Caco-2 (cell line): ENCODE data around the gene TOP3B. TPM values are rescaled to one million over a fixed set of nuclear protein-coding genes. Genes with fewer than 3 reads are reported as not detected.
"Not testable (repeated sequence)": the region's sequence is repeated elsewhere in the genome, so short reads cannot be mapped to it uniquely, and the experiment has no call there.

Experiments
- BruUV-seq: library from RNA; stranded (reverse); fragments of 400-500 nt; replicated peaks from 2 replicates; lab custom pipeline; 2021; lab: Mats Ljungman, UMichigan
- CTCF ChIA-PET: fragments of 300-600 bp; sonication (Branson Sonifier 250); formaldehyde crosslinking; loops from one replicate; lab custom pipeline; 2022; ENCODE audit warnings: antibody characterized with exemption; lab: Charles Lee
- POLR2A ChIA-PET: fragments of 300-600 bp; sonication (Branson Sonifier 250); formaldehyde crosslinking; loops from one replicate; lab custom pipeline; 2022; ENCODE audit warnings: antibody characterized with exemption; lab: Charles Lee
- DNase-seq, 2 experiments: peaks; one replicate each; pipeline versions ENCODE4 v3.0.0 to v3.0.0-alpha.2; 2020 to 2022
- H3K27me3 ChIP-seq: replicated peaks from 2 replicates; pipeline ENCODE4 v1.6.0; 2011; ENCODE audit warnings: low read length; ENCODE audit not compliant: control insufficient read depth, insufficient read depth
- H3K36me3 ChIP-seq: 2 replicates; pipeline ENCODE4 v1.5.1; 2011; ENCODE audit warnings: low read length; ENCODE audit not compliant: control insufficient read depth, insufficient read depth
- H3K4me1 ChIP-seq: fragments of 250-450 bp; sonication (Bioruptor Pico); 2 replicates; pipeline ENCODE4 v1.5.1; 2020; ENCODE audit warnings: mild to moderate bottlenecking
- H3K4me3 ChIP-seq: 2 replicates; pipeline ENCODE4 v1.5.1; 2011; ENCODE audit warnings: low read depth, mild to moderate bottlenecking, control low read depth, low read length
- H3K9me3 ChIP-seq: fragments of 250-450 bp; sonication (Bioruptor Pico); 2 replicates; pipeline ENCODE4 v1.5.1; 2020; ENCODE audit warnings: mild to moderate bottlenecking, moderate library complexity
- H3K27ac Mint-ChIP-seq: one replicate; pipeline ENCODE4 v1.8.0; 2022; ENCODE audit warnings: mixed read lengths; ENCODE audit not compliant: unreplicated experiment
- H3K27me3 Mint-ChIP-seq: one replicate; pipeline ENCODE4 v1.8.0; 2022; ENCODE audit warnings: mixed read lengths; ENCODE audit not compliant: insufficient read depth, unreplicated experiment
- H3K36me3 Mint-ChIP-seq: one replicate; pipeline ENCODE4 v1.8.0; 2022; ENCODE audit warnings: mild to moderate bottlenecking, mixed read lengths; ENCODE audit not compliant: insufficient read depth, unreplicated experiment
- H3K4me1 Mint-ChIP-seq: one replicate; pipeline ENCODE4 v1.8.0; 2022; ENCODE audit warnings: low read depth, mixed read lengths; ENCODE audit not compliant: unreplicated experiment
- H3K4me3 Mint-ChIP-seq: one replicate; pipeline ENCODE4 v1.8.0; 2022; ENCODE audit warnings: mild to moderate bottlenecking, moderate library complexity, mixed read lengths; ENCODE audit not compliant: unreplicated experiment
- H3K9me3 Mint-ChIP-seq: one replicate; pipeline ENCODE4 v1.8.0; 2022; ENCODE audit warnings: mixed read lengths; ENCODE audit not compliant: unreplicated experiment
- intact Hi-C: fragments of 100-400 bp; cut with micrococcal nuclease; formaldehyde crosslinking; loops from one replicate; pipeline ENCODE4 v1.10.0; 2022; ENCODE audit not compliant: unreplicated experiment
- total RNA-seq: library from RNA; stranded (reverse); gene quantifications from 2 replicates; pipeline ENCODE4 v1.2.3, GENCODE V29; 2022
- TF ChIP-seq, protein P1 (sequence below), 2 experiments: fragments of 200-600 bp in 1 of 2; IDR thresholded peaks; 1 replicate in 1 of 2; 2 replicates in 1 of 2; pipeline versions ENCODE4 v1.5.1 to v1.8.0; 2011 to 2022; ENCODE audit warnings: antibody characterized with exemption in 1 of 2, control low read depth in 1 of 2, inconsistent platforms in 1 of 2, low read depth in 1 of 2, low read length in 1 of 2, mild to moderate bottlenecking in 1 of 2, moderate library complexity in 1 of 2; ENCODE audit not compliant: insufficient read depth in 1 of 2, severe bottlenecking in 1 of 2, unreplicated experiment in 1 of 2

Gene TOP3B
- total RNA-seq, 1 experiment from 2014 or later, result 63.7 TPM

DNA sequence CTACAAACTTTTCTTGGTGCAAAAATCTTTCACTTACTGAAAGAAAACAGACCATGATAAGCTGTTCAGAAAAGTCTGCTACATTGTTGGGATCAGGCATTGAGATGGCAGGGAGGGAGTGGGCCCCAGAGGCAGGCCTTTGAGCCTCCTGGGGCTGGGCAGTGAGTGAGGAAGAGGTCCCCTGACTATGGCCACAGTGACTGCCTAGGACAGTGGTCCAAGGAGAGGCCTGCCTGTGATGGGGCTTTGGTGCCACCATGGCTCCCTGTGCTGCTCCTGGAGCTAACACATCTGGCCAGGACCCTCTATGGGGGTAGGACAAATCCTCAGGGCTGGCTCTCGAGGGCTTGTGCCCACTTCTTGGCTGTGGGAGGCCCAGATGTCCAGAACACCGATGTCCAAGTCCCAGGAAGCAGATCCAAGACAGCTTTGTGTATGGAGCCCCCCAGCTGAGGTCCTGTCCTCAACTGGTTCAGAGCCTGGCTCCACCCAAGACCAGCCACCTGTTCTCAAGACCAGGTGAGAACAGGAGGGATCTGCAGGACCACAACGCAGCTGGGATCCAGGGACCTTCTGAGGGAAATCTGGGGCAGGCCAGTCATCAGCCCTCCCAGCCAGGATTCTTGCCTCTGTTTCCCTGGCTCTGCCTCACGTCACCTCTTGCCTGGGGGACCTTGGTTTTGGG, 66.8 kb downstream of the TOP3B start:
- H3K4me3 Mint-ChIP-seq, result no peak overlapping the region
- no peak for DNase-seq
- CTCF ChIA-PET, result no interaction called here
- no peaks in the 10 kb centered on the region for H3K36me3 ChIP-seq
- intact Hi-C loops, result no loop called here
- H3K36me3 Mint-ChIP-seq, result no peaks in the 10 kb centered on the region
- H3K9me3 ChIP-seq, result no peaks in the 10 kb centered on the region
- H3K27ac Mint-ChIP-seq, result no peak overlapping the region
- no peaks in the 10 kb centered on the region for H3K9me3 Mint-ChIP-seq
- TF ChIP-seq, protein P1, sequence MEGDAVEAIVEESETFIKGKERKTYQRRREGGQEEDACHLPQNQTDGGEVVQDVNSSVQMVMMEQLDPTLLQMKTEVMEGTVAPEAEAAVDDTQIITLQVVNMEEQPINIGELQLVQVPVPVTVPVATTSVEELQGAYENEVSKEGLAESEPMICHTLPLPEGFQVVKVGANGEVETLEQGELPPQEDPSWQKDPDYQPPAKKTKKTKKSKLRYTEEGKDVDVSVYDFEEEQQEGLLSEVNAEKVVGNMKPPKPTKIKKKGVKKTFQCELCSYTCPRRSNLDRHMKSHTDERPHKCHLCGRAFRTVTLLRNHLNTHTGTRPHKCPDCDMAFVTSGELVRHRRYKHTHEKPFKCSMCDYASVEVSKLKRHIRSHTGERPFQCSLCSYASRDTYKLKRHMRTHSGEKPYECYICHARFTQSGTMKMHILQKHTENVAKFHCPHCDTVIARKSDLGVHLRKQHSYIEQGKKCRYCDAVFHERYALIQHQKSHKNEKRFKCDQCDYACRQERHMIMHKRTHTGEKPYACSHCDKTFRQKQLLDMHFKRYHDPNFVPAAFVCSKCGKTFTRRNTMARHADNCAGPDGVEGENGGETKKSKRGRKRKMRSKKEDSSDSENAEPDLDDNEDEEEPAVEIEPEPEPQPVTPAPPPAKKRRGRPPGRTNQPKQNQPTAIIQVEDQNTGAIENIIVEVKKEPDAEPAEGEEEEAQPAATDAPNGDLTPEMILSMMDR (IDR thresholded peaks at IDR 0.05; ENCODE audit: insufficient read depth in 1 of 2, low read depth in 1 of 2, low read length in 1 of 2, severe bottlenecking in 1 of 2, unreplicated experiment in 1 of 2), result no peak
- no peaks in the 10 kb centered on the region for H3K4me1 ChIP-seq
- no peak overlapping the region for H3K4me3 ChIP-seq
- POLR2A ChIA-PET, result interaction anchor here (0.5 kb wide), 1 partner anchor 96 kb away, joined by 3 read pairs; no protein-coding TSS in a partner anchor
- H3K4me1 Mint-ChIP-seq, result no peaks in the 10 kb centered on the region
- H3K27me3 ChIP-seq, result no peaks in the 10 kb centered on the region
- no TSS peak for BruUV-seq
- H3K27me3 Mint-ChIP-seq, result no peaks in the 10 kb centered on the region

DNA sequence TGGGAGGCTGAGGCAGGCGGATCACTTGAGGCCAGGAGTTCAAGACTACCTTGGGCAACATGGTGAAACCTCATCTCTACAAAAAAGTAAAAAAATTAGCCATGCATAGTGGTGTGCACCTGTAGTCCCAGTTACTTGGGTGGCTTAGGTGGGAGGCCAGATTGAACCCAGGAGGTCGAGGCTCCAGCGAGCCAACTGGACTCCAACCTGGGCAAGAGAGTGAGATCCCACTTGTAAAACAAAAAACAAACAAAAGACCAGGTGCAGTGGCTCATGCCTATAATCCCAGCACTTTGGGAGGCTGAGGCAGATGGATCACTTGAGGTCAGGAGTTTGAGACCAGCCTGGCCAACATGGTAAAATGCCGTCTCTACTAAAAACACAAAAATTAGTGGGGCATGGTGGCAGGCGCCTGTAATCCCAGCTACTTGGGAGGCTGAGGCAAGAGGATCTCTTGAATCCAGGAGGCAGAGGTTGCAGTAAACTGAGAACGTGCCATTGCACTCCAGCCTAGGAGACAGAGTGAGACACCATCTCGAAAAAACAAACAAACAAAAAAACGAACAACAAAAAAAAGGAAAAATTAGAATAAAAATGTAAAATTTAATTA, 68.4 kb downstream of the TOP3B start:
- CTCF ChIA-PET, H3K36me3 Mint-ChIP-seq, H3K27me3 ChIP-seq, H3K4me3 Mint-ChIP-seq, BruUV-seq, H3K4me1 Mint-ChIP-seq, H3K4me1 ChIP-seq, intact Hi-C loops, DNase-seq, POLR2A ChIA-PET, H3K9me3 Mint-ChIP-seq, H3K27me3 Mint-ChIP-seq, H3K4me3 ChIP-seq, H3K27ac Mint-ChIP-seq, H3K36me3 ChIP-seq, H3K9me3 ChIP-seq: not testable (repeated sequence)

DNA sequence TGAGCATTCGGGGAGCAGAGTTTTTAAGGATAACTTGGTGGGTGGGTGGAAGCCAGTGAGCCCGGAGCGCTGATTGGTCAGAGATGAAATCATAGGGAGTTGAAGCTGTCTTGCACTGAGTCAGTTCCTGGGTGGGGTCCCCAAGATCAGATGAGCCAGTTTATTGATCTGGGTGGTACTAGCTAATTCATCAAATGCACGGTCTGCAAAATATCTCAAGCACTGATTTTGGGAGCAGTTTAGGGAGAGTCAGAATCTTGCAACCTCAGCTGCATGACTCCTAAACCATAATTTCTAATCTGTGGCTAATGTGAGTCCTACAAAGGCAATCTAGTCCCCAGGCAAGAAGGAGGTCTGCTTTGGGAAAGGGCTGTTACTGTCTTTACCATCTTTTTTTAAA, 72.2 kb downstream of the TOP3B start:
- H3K27ac Mint-ChIP-seq, H3K4me1 ChIP-seq, CTCF ChIA-PET, DNase-seq, H3K4me1 Mint-ChIP-seq, H3K4me3 Mint-ChIP-seq, H3K36me3 ChIP-seq, H3K9me3 Mint-ChIP-seq, H3K4me3 ChIP-seq, H3K9me3 ChIP-seq, intact Hi-C loops, H3K27me3 ChIP-seq, BruUV-seq, H3K36me3 Mint-ChIP-seq, H3K27me3 Mint-ChIP-seq: not testable (repeated sequence)
- POLR2A ChIA-PET, result interaction anchor here (0.7 kb wide), 1 partner anchor 219 kb away, joined by 3 read pairs; no protein-coding TSS in a partner anchor

DNA sequence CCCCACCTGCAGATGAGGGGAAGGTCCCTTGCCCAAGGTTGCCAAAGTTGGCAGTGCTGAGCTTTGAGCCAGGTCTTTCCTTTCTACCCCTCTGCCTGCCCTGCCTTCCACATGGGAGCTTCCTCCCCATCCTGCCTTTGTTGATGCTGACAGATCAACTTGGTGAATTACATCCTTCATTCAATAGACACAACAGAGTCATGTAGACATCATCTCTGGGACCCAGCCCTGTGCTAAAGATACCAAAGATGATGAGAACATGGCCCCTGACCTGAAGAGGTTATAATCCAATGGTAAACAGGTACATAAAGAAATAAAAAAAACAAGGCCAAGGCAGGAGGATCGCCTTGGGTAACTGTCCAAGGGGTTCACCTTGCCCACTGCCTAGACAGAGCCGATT, 72.7 kb downstream of the TOP3B start:
- POLR2A ChIA-PET, result no interaction called here
- no peaks in the 10 kb centered on the region for H3K4me1 ChIP-seq
- CTCF ChIA-PET, result no interaction called here

More for the DNA sequence above, 72.7 kb downstream of the TOP3B start:
- H3K27me3 ChIP-seq, result no peaks in the 10 kb centered on the region
- intact Hi-C loops, result no loop called here
- H3K9me3 ChIP-seq, result no peaks in the 10 kb centered on the region
- Mint-ChIP-seq H3K36me3 (no peaks in the 10 kb centered on the region), H3K27ac (no peak overlapping the region), H3K4me1 (no peaks in the 10 kb centered on the region), H3K4me3 (no peak overlapping the region), H3K27me3 (no peaks in the 10 kb centered on the region), H3K9me3 (no peaks in the 10 kb centered on the region)
- no peak overlapping the region for H3K4me3 ChIP-seq
- no peak for DNase-seq
- no peaks in the 10 kb centered on the region for H3K36me3 ChIP-seq
- TF ChIP-seq, protein P1 (IDR thresholded peaks at IDR 0.05; ENCODE audit: insufficient read depth in 1 of 2, low read depth in 1 of 2, low read length in 1 of 2, severe bottlenecking in 1 of 2, unreplicated experiment in 1 of 2), result no peak
- BruUV-seq, result no TSS peak
